Measurements from ENCODE around the gene MACROD2. TPM values are rescaled to one million over a fixed set of nuclear protein-coding genes. Genes with fewer than 3 reads are reported as not detected.

Gene MACROD2
- total RNA-seq, 1 experiment from 2014 or later, result 3.7 TPM

DNA sequence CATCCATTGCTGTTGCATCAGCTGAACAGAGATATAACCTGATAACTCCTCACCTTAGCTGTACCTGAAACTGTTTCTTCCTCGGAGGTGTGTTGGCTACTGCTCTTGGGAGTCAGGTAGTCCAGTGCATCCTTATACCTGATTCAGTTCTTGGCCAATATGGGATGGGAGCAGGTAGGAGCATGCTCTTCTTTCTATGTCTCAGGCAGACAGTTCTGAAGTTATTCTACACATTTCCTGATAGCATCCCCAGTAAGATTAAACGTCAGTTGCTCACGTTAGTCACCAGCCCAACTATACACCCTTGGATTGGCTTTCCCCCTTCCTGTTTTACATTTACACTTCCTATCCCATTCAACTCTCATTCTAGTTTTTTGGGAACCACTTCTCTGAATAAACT lies 586.4 kb downstream of the MACROD2 start:
- Histone ChIP-seq H3K27ac (ENCODE audit: low read depth, low read length) (no peak overlapping the region), H3K79me2 (ENCODE audit: insufficient read depth, low read length) (no peaks in the 10 kb centered on the region), H3K4me1 (ENCODE audit: control insufficient read depth in 1 of 2, insufficient read depth in 2 of 2, low read length in 2 of 2) (peaks cover 0 to 8% of the 10 kb centered on the region in 2 experiments; a peak in 1 of 4 replicates), H3K4me2 (ENCODE audit: low read length) (no peak overlapping the region), H3K36me3 (ENCODE audit: control insufficient read depth in 1 of 2, insufficient read depth in 2 of 2, low read length in 2 of 2) (no peaks in the 10 kb centered on the region), H3K9me2 (ENCODE audit: insufficient read depth) (no peaks in the 10 kb centered on the region), H3K4me3 (replicated peaks in 1 of 2; ENCODE audit: low read depth in 1 of 2, low read length in 2 of 2) (no peak overlapping the region), H3K9ac (ENCODE audit: low read length) (no peak overlapping the region), H3K9me3 (ENCODE audit: control insufficient read depth in 1 of 2, insufficient read depth in 1 of 2, low read depth in 1 of 2, low read length in 2 of 2) (no peaks in the 10 kb centered on the region), H3K27me3 (ENCODE audit: insufficient read depth, low read length) (no peaks in the 10 kb centered on the region), H4K20me1 (ENCODE audit: insufficient read depth) (no peaks in the 10 kb centered on the region), H2AFZ (ENCODE audit: low read depth, low read length, poor library complexity, severe bottlenecking) (no peak overlapping the region)
- ChIA-PET CTCF (no interaction called here), POLR2A (no interaction called here), RAD21 (ENCODE audit: low non-redundant PET in 1 of 2, low total read pairs in 2 of 2, uncharacterized antibody in 2 of 2, unreplicated experiment in 2 of 2) (no interaction called here)
- TF ChIP-seq, protein P1, sequence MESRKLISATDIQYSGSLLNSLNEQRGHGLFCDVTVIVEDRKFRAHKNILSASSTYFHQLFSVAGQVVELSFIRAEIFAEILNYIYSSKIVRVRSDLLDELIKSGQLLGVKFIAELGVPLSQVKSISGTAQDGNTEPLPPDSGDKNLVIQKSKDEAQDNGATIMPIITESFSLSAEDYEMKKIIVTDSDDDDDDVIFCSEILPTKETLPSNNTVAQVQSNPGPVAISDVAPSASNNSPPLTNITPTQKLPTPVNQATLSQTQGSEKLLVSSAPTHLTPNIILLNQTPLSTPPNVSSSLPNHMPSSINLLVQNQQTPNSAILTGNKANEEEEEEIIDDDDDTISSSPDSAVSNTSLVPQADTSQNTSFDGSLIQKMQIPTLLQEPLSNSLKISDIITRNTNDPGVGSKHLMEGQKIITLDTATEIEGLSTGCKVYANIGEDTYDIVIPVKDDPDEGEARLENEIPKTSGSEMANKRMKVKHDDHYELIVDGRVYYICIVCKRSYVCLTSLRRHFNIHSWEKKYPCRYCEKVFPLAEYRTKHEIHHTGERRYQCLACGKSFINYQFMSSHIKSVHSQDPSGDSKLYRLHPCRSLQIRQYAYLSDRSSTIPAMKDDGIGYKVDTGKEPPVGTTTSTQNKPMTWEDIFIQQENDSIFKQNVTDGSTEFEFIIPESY (IDR thresholded peaks at IDR 0.05; ENCODE audit: extremely low read depth, insufficient replicate concordance, low read length), result no peak
- no peak for TF ChIP-seq SP1 (IDR thresholded peaks at IDR 0.05; ENCODE audit: low read depth)
- TF ChIP-seq RAD21 (IDR thresholded peaks at IDR 0.05; ENCODE audit: low read depth), result no peak
- no peak for TF ChIP-seq TCF7L2 (IDR thresholded peaks at IDR 0.05; ENCODE audit: borderline replicate concordance, extremely low read depth, insufficient read depth, insufficient read length)
- TF ChIP-seq, protein P2, sequence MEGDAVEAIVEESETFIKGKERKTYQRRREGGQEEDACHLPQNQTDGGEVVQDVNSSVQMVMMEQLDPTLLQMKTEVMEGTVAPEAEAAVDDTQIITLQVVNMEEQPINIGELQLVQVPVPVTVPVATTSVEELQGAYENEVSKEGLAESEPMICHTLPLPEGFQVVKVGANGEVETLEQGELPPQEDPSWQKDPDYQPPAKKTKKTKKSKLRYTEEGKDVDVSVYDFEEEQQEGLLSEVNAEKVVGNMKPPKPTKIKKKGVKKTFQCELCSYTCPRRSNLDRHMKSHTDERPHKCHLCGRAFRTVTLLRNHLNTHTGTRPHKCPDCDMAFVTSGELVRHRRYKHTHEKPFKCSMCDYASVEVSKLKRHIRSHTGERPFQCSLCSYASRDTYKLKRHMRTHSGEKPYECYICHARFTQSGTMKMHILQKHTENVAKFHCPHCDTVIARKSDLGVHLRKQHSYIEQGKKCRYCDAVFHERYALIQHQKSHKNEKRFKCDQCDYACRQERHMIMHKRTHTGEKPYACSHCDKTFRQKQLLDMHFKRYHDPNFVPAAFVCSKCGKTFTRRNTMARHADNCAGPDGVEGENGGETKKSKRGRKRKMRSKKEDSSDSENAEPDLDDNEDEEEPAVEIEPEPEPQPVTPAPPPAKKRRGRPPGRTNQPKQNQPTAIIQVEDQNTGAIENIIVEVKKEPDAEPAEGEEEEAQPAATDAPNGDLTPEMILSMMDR (IDR thresholded peaks at IDR 0.05 in 2 of 3, conservative IDR thresholded peaks at IDR 0.05 in 1 of 3; ENCODE audit: borderline replicate concordance in 1 of 3, insufficient read depth in 1 of 3, low read depth in 2 of 3, low read length in 2 of 3), result no peak
- TF ChIP-seq, protein P3, sequence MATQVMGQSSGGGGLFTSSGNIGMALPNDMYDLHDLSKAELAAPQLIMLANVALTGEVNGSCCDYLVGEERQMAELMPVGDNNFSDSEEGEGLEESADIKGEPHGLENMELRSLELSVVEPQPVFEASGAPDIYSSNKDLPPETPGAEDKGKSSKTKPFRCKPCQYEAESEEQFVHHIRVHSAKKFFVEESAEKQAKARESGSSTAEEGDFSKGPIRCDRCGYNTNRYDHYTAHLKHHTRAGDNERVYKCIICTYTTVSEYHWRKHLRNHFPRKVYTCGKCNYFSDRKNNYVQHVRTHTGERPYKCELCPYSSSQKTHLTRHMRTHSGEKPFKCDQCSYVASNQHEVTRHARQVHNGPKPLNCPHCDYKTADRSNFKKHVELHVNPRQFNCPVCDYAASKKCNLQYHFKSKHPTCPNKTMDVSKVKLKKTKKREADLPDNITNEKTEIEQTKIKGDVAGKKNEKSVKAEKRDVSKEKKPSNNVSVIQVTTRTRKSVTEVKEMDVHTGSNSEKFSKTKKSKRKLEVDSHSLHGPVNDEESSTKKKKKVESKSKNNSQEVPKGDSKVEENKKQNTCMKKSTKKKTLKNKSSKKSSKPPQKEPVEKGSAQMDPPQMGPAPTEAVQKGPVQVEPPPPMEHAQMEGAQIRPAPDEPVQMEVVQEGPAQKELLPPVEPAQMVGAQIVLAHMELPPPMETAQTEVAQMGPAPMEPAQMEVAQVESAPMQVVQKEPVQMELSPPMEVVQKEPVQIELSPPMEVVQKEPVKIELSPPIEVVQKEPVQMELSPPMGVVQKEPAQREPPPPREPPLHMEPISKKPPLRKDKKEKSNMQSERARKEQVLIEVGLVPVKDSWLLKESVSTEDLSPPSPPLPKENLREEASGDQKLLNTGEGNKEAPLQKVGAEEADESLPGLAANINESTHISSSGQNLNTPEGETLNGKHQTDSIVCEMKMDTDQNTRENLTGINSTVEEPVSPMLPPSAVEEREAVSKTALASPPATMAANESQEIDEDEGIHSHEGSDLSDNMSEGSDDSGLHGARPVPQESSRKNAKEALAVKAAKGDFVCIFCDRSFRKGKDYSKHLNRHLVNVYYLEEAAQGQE (IDR thresholded peaks at IDR 0.05; ENCODE audit: low read depth), result no peak
- TF ChIP-seq SRF (IDR thresholded peaks at IDR 0.05; ENCODE audit: low read depth), result no peak
- TF ChIP-seq ZFX (IDR thresholded peaks at IDR 0.05), result no peak
- TF ChIP-seq, protein P4, sequence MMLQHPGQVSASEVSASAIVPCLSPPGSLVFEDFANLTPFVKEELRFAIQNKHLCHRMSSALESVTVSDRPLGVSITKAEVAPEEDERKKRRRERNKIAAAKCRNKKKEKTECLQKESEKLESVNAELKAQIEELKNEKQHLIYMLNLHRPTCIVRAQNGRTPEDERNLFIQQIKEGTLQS (IDR thresholded peaks at IDR 0.05), result no peak
- no peak for TF ChIP-seq ZNF274 (IDR thresholded peaks at IDR 0.05; ENCODE audit: low read depth, low read length)
- no peak for TF ChIP-seq EZH2phosphoT487 (IDR thresholded peaks at IDR 0.05; ENCODE audit: borderline replicate concordance)
- TF ChIP-seq YY1 (IDR thresholded peaks at IDR 0.05; ENCODE audit: extremely low read depth, insufficient replicate concordance, low read depth, low read length), result no peak
- no peak for TF ChIP-seq POLR2A (IDR thresholded peaks at IDR 0.05; ENCODE audit: borderline replicate concordance, extremely low read depth, insufficient read depth, insufficient read length)
- no peak for TF ChIP-seq FOSL1 (IDR thresholded peaks at IDR 0.05; ENCODE audit: low read depth)
- no peak for TF ChIP-seq EZH2 (IDR thresholded peaks at IDR 0.05)
- no peak for TF ChIP-seq SIN3A (IDR thresholded peaks at IDR 0.05; ENCODE audit: low read depth)
- TF ChIP-seq EGR1 (IDR thresholded peaks at IDR 0.05; ENCODE audit: low read depth), result no peak
- DNase-seq (ENCODE audit: low read depth, low spot score), result no peak
- ATAC-seq, result no peak
- no TSS peak for BruUV-seq (replicated peaks)
- intact Hi-C loops (cut with micrococcal nuclease), result no loop called here

All from HCT116 (cell line).